Calu3 (cell line): ENCODE results near the gene SLC4A5. TPM values are rescaled to one million over a fixed set of nuclear protein-coding genes. Genes with fewer than 3 reads are reported as not detected.
A peak's percentile ranks its signal among the peaks of the same experiment; 100 is the strongest.

ENCODE experiments used
- BruUV-seq: library from RNA; stranded (reverse); fragments of 400-500 nt; replicated peaks from 2 replicates; lab custom pipeline; 2021; lab: Mats Ljungman, UMichigan
- CTCF ChIA-PET: fragments of 300-600 bp; sonication (Branson Sonifier 250); formaldehyde crosslinking; loops from one replicate; lab custom pipeline; 2022; ENCODE audit warnings: antibody characterized with exemption; lab: Charles Lee
- DNase-seq: peaks from one replicate; pipeline ENCODE4 v3.0.0; 2022
- H3K27ac Mint-ChIP-seq: one replicate; pipeline ENCODE4 v1.8.0; 2022; ENCODE audit warnings: mixed read lengths; ENCODE audit not compliant: unreplicated experiment
- H3K27me3 Mint-ChIP-seq: one replicate; pipeline ENCODE4 v1.8.0; 2022; ENCODE audit warnings: mixed read lengths; ENCODE audit not compliant: unreplicated experiment
- H3K36me3 Mint-ChIP-seq: one replicate; pipeline ENCODE4 v1.8.0; 2022; ENCODE audit warnings: mild to moderate bottlenecking, moderate library complexity, mixed read lengths; ENCODE audit not compliant: insufficient read depth, unreplicated experiment
- H3K4me1 Mint-ChIP-seq: one replicate; pipeline ENCODE4 v1.8.0; 2022; ENCODE audit warnings: mild to moderate bottlenecking, low read depth, mixed read lengths; ENCODE audit not compliant: unreplicated experiment
- H3K4me3 Mint-ChIP-seq: one replicate; pipeline ENCODE4 v1.8.0; 2022; ENCODE audit warnings: mild to moderate bottlenecking, low read depth, moderate library complexity, mixed read lengths; ENCODE audit not compliant: unreplicated experiment
- H3K9me3 Mint-ChIP-seq: one replicate; pipeline ENCODE4 v1.8.0; 2022; ENCODE audit warnings: low read depth, mixed read lengths; ENCODE audit not compliant: unreplicated experiment
- CTCF ChIP-seq: fragments of 200-600 bp; IDR thresholded peaks from one replicate; pipeline ENCODE4 v1.8.0; 2022; ENCODE audit warnings: antibody characterized with exemption; ENCODE audit not compliant: unreplicated experiment
- intact Hi-C: fragments of 100-400 bp; cut with micrococcal nuclease; formaldehyde crosslinking; loops from one replicate; pipeline ENCODE4 v1.10.0; 2022; ENCODE audit not compliant: unreplicated experiment
- total RNA-seq: library from RNA; stranded (reverse); gene quantifications from 2 replicates; pipeline ENCODE4 v1.2.3, GENCODE V29; 2022

SLC4A5 gene
- total RNA-seq, 1 experiment from 2014 or later = 7.0 TPM

- H3K27me3 Mint-ChIP-seq = no peaks in the 10 kb centered on the region
- H3K4me1 Mint-ChIP-seq = peaks cover 18% of the 10 kb centered on the region
- no peak for TF ChIP-seq CTCF
- CTCF ChIA-PET = no interaction called here
- no peak overlapping the region for H3K27ac Mint-ChIP-seq
- no peak overlapping the region for H3K4me3 Mint-ChIP-seq
- H3K9me3 Mint-ChIP-seq = no peaks in the 10 kb centered on the region
- no peak for DNase-seq
- intact Hi-C loops = no loop called here
- no TSS peak for BruUV-seq
- H3K36me3 Mint-ChIP-seq = peaks cover 5% of the 10 kb centered on the region
These were observed 40.0 kb upstream of the SLC4A5 start for GRCh38 chr2:74383254-74383653.

- Mint-ChIP-seq H3K9me3 (no peaks in the 10 kb centered on the region), H3K4me1 (peaks cover 18% of the 10 kb centered on the region), H3K27me3 (no peaks in the 10 kb centered on the region), H3K4me3 (no peak overlapping the region), H3K27ac (no peak overlapping the region), H3K36me3 (peaks cover 5% of the 10 kb centered on the region)
- intact Hi-C loops = no loop called here
- TF ChIP-seq CTCF = no peak
- CTCF ChIA-PET = no interaction called here
- no peak for DNase-seq
- BruUV-seq = no TSS peak
These were observed 38.5 kb upstream of the SLC4A5 start for GRCh38 chr2:74381751-74382150.

GRCh38 chr2:74379851-74380789, 36.9 kb upstream of the SLC4A5 start, which contains the start of gene DCTN1:
DCTN1 (minus strand) TSS chr2:74380311; CDS start chr2:74380037, 274 bp downstream.
- H3K9me3 Mint-ChIP-seq = no peaks in the 10 kb centered on the region
- intact Hi-C loops = no loop called here
- peak within 1 kb of the TSS; percentile 9 for H3K4me3 Mint-ChIP-seq
- peak; percentile 6 for DNase-seq
- H3K4me1 Mint-ChIP-seq = peaks cover 18% of the 10 kb centered on the region
- no TSS peak for BruUV-seq
- no peak within 1 kb of the TSS for H3K27ac Mint-ChIP-seq
- H3K27me3 Mint-ChIP-seq = no peaks in the 10 kb centered on the region
- peaks cover 5% of the 10 kb centered on the region for H3K36me3 Mint-ChIP-seq
- no peak for TF ChIP-seq CTCF
- CTCF ChIA-PET = interaction anchor here (1.7 kb wide), 1 partner anchor 11 kb away, joined by 6 read pairs; no protein-coding TSS in a partner anchor

GRCh38 chr2:74378007-74378406, 34.8 kb upstream of the SLC4A5 start:
- no TSS peak for BruUV-seq
- intact Hi-C loops = no loop called here
- H3K27ac Mint-ChIP-seq = no peak overlapping the region
- no peak overlapping the region for H3K4me3 Mint-ChIP-seq
- TF ChIP-seq CTCF = no peak
- CTCF ChIA-PET = no interaction called here
- H3K4me1 Mint-ChIP-seq = peaks cover 10% of the 10 kb centered on the region
- DNase-seq = no peak
- no peaks in the 10 kb centered on the region for H3K27me3 Mint-ChIP-seq
- no peaks in the 10 kb centered on the region for H3K9me3 Mint-ChIP-seq
- peaks cover 5% of the 10 kb centered on the region for H3K36me3 Mint-ChIP-seq
